GM18505 (cell line): ENCODE results near the gene ATP10A.

Experiments used
- ATAC-seq: cut with Tn5 transposase; IDR thresholded peaks from one replicate; pipeline ENCODE4 v1.9.1; 2021; ENCODE audit not compliant: unreplicated experiment
- POLR2A ChIP-seq: IDR thresholded peaks from 4 replicates; pipeline ENCODE4 v1.6.1; 2011; ENCODE audit warnings: borderline replicate concordance; ENCODE audit not compliant: insufficient read depth, insufficient read length; ENCODE audit errors: extremely low read depth

The ATP10A gene

GRCh38 chr15:25796395-25796794 lies 66.7 kb downstream of the ATP10A start:
- no peak for ATAC-seq
- TF ChIP-seq POLR2A: no peak

- no peak for ATAC-seq
- TF ChIP-seq POLR2A: no peak
Measured at GRCh38 chr15:25795712-25796111, 67.4 kb downstream of the ATP10A start.

DNA sequence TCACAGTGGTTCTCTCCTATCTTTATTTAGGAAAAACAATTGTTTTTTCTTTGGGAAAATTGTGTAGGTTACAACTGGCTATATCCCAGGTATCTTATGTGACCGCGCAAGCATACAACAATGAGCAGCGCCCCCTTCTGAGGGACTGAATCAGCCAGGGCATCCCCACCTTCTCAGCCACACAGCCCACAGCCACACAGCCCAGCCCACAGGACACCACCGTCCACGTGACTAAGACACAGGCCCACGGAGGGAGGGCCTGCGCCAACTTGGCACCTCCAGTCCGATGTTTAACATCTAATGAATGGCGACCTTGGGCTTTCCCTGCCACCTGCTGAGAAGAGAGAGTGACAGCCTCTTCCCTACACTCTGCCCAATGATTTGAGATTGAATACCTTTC lies 68.1 kb downstream of the ATP10A start:
- ATAC-seq: no peak

GRCh38 chr15:25793354-25794050 lies 69.6 kb downstream of the ATP10A start:
- no peak for TF ChIP-seq POLR2A
- peak; percentile 97 for ATAC-seq

More for the DNA sequence above, 68.1 kb downstream of the ATP10A start:
- no peak for TF ChIP-seq POLR2A

GRCh38 chr15:25792128-25792527 lies 71.0 kb downstream of the ATP10A start:
- no peak for TF ChIP-seq POLR2A
- ATAC-seq: no peak

DNA sequence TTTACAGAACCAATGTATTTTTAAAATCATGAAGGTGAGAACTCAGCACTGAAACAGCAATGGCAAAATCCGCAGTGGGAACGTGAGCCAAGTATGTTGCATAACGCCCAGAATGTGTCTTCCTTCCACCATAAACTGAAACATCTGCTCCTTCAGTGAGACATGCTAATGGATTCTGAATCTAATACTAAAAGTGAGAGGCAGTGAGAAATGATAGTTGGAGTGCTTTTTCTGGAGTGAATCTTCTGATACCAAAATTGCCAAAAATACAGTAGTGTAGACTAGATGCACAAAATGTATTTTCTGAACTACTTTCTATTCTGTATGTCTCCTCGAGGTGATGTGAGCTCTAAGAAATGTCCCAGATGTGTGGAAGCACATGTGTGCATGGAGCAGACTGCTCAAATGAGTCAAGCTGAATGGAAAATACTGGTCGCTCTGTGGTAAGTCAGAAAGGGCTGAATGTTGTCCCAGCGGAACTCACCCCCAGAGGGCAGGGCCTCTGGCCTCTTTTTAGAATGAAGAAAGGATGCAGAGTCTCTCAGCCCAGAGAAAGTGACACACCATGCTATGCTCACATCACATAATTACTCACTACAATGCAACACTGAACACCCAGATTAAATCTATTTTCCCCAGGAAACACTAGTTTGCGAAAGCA lies 73.0 kb downstream of the ATP10A start:
- no peak for TF ChIP-seq POLR2A
- no peak for ATAC-seq

DNA sequence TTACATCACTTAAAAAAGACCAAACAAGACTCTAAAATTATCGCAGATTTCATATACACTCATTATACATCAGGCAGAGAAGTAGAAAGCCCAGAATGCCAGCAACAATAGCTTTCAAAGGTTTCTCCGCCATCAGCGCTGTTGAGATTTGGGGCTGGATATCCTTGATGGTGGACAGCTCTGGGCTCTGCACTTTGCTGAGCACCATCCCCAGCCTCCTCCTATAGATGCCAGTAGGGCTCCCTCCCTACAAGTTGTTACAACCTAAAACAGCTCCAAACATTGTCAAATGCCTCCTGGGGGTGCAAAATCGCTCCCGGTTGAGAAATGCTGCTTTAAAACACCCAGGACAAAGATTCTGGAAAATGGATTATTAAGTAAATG lies 73.5 kb downstream of the ATP10A start:
- no peak for ATAC-seq
- no peak for TF ChIP-seq POLR2A

- no peak for TF ChIP-seq POLR2A
- ATAC-seq: no peak
Measured at GRCh38 chr15:25789211-25789610, 73.9 kb downstream of the ATP10A start.

- no peak for ATAC-seq
- no peak for TF ChIP-seq POLR2A
Measured at GRCh38 chr15:25787855-25788520, 75.1 kb downstream of the ATP10A start.

DNA sequence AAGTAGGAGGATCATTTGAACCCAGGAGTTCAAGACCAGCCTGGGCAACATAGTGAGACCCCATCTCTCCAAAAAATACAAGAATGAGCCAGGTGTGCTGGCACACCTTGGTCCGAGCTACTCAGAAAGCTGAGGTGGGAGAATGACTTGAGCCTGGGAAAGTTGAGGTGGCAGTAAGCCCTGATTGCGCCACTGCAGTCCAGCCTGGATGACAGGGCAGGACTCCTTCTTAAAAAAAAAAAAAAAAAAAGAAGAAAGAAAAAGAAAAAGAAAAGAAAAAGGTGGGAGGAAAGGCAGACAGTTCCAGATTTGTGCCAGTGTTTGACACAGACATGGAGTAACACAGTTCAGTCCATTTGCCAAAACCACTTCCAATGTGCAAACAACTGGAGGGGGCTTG lies 75.7 kb downstream of the ATP10A start:
- no peak for TF ChIP-seq POLR2A
- ATAC-seq: no peak

DNA sequence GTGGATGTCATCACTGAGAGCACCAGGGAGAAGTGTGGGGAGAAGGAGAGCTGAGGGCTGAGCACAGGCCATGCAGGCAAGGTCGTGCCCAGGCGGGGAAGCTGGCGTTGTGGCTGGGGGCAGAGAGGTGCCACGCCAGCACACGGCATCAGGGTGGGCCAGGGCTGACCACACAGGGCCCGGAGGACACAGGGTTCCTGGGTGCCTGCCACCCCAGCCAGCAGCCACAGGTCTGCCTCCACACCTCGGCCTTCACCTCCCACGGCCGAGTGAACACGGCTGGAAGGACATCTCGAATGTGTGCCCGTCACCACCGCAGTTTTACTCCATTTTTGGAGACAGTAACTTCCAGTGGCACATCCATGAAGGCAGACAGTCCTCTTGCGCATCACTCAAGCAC lies 77.1 kb downstream of the ATP10A start:
- ATAC-seq: no peak
- TF ChIP-seq POLR2A: no peak

GRCh38 chr15:25785641-25786025 lies 77.5 kb downstream of the ATP10A start:
- TF ChIP-seq POLR2A: no peak

DNA sequence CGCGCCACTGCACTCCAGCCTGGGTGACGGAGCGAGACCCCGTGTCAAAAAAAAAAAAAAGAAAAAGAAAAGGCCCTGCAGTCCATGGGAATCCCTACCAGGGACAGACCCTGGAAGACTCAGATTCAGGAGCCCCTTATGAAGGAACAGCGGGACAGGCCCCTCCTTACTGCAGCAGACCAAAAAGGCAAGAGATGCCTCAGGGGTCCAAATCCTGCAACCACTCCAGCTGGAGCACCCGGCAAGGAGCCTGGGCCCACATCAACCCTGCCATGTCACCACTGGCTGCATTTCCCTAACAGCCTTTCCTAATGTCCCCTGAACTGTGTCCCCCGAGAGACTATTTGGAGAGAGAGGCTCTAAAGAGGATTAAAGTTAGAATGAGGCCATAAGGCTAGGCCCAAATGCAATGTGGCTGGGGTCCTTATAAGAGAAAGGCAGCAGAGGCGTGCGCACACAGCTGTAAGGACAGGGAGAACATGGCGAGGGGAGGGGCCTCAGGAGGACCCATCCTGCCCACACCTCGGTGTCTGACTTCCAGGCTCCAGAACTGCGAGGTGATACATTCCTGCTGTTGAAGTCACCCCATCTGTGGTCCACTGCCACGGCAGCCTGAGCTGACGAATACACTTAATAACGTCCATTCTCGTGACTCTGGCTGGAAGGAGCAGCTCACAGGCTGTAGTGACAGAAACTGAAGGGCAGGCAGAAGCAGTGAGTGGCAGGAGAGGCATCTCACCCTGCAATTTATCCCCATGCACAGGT lies 78.1 kb downstream of the ATP10A start:
- no peak for ATAC-seq
- TF ChIP-seq POLR2A: no peak

More at GRCh38 chr15:25785641-25786025, 77.5 kb downstream of the ATP10A start:
- no peak for ATAC-seq

DNA sequence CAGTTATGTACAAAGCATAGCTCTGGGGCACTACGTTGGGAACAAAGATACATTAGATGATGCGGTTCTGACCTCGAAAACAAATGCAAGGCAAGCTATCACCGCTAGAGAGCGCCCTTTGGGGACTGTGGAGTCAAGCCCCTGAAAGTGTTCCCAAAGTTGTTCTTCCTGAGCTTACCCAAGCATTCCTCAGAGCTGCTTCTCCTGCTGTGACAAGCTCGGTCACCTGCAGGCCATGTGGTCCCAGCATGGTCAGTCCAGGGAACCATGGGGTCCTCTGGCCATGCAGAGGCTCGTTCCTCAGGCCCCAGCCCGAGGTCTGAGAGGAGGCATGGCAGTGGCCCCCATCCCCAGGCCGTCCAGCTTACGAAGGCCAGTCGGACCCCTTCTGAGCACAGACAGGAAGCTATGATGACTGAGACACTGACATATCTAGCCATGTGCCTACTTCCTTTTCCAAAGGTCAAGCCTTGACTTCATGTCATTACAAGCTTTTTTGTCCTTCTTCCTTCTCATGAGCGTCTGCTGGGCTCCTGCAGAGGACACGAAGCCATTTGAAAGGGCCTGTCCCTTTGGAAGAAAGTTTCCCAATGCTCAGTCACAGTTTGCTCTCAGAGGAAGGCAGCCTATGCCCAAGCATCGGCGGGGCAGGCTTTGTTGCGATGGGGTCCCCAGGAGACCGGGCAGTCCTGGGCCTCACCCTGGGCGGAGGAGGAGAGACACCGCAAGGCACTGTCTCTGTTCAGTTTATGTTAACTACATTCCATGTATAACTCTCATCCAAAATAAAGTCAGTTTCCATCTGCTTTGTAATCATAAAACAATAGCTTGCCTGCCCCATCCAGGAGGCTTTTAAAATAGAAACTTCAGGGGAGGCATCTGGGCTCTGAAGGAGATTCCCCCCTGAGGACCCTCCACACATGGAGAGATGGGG lies 79.3 kb downstream of the ATP10A start:
- ATAC-seq: no peak
- no peak for TF ChIP-seq POLR2A
